ENCODE data around the gene CCM2. TPM values are rescaled to one million over a fixed set of nuclear protein-coding genes. Genes with fewer than 3 reads are reported as not detected.
A peak's percentile ranks its signal among the peaks of the same experiment; 100 is the strongest.

Gene CCM2
- total and polyA plus RNA-seq, 7 donors = 28.1 to 54.2 (median 34.1) TPM

DNA sequence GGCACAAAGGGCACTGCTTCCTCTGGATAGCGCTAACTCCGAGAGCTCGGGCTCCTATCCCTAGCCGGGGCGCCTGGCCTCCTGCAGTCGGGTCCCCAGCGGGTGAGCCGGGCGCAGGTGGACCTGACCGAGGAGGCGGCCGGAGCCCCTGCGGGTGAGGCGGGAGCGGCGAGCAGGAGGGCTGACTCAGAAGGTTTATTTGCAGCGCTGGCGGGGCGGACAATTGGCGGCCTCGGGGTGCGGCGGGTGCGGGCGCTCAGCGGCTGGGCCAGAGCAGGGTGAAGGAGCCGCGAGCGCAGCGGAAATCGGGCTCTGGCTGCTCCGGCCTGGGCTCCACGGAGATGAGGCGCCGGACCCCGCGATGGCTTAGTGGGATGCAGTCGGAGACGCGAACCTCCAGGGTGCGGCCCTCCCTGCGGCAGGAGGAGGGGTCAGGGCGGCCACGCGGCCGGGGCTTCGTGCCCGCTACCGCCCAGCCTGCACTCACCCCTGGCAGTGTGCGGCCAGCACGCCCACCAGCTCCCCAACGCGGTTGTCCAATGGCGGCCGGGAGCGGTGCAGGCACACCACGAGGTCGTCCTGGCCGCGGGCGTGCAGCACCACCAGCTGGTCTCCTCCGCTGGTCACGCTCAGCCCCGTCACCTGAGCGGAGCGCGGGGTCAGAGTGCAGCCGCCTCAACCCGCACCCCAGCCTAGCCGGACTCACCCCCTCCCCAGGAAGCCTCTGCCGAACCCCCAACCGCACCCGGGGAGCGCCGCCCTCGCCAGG lies 37.3 kb upstream of the CCM2 start:
- TF ChIP-seq CTCF (IDR thresholded peaks at IDR 0.05) = no peak
- no peak for TF ChIP-seq EP300 (IDR thresholded peaks at IDR 0.05)
- no peak for TF ChIP-seq POLR2AphosphoS5 (IDR thresholded peaks at IDR 0.05)
- TF ChIP-seq POLR2A (IDR thresholded peaks at IDR 0.05) = no peak
- Histone ChIP-seq H3K27ac (no peak overlapping the region), H3K4me3 (peak overlapping the region; percentile 14 to 53 (median 47)), H3K27me3 (peaks cover 0 to 23% (median 0%) of the 10 kb centered on the region in 3 donors), H3K4me1 (peaks cover 0 to 15% (median 12%) of the 10 kb centered on the region in 4 donors), H3K9me3 (no peaks in the 10 kb centered on the region), H3K36me3 (no peaks in the 10 kb centered on the region)
- DNase-seq = no peak
- intact Hi-C loops (cut with DNase I) = no loop called here
- 10 to 50% methylated on average over 76 of the region's 76 CpGs for WGBS, 2 donors

GRCh38 chr7:44963364-44964290 lies 36.4 kb upstream of the CCM2 start:
- Histone ChIP-seq H3K4me3 (peak overlapping the region in 2 of 4 donors; percentile 49 to 53), H3K9me3 (no peaks in the 10 kb centered on the region), H3K27ac (no peak overlapping the region), H3K4me1 (peaks cover 0 to 15% (median 12%) of the 10 kb centered on the region in 4 donors), H3K27me3 (peaks cover 0 to 23% (median 0%) of the 10 kb centered on the region in 3 donors), H3K36me3 (no peaks in the 10 kb centered on the region)
- WGBS, 2 donors = 88 to 92% methylated on average over 24 of the region's 24 CpGs
- intact Hi-C loops (cut with DNase I) = no loop called here
- DNase-seq = no peak
- TF ChIP-seq EP300 (IDR thresholded peaks at IDR 0.05) (no peak), POLR2A (IDR thresholded peaks at IDR 0.05) (no peak), CTCF (IDR thresholded peaks at IDR 0.05) (no peak), POLR2AphosphoS5 (IDR thresholded peaks at IDR 0.05) (no peak)

- Histone ChIP-seq H3K36me3 (no peaks in the 10 kb centered on the region), H3K4me1 (peaks cover 0 to 15% (median 12%) of the 10 kb centered on the region in 4 donors), H3K27ac (no peak overlapping the region), H3K9me3 (no peaks in the 10 kb centered on the region), H3K4me3 (no peak overlapping the region), H3K27me3 (peaks cover 0 to 23% (median 0%) of the 10 kb centered on the region in 3 donors)
- intact Hi-C loops (cut with DNase I) = no loop called here
- TF ChIP-seq POLR2AphosphoS5 (IDR thresholded peaks at IDR 0.05) = no peak
- no peak for TF ChIP-seq POLR2A (IDR thresholded peaks at IDR 0.05)
- no peak for TF ChIP-seq EP300 (IDR thresholded peaks at IDR 0.05)
- no peak for TF ChIP-seq CTCF (IDR thresholded peaks at IDR 0.05)
- 78 to 86% methylated on average over 7 of the region's 7 CpGs for WGBS, 2 donors
- DNase-seq = no peak
These were observed 35.6 kb upstream of the CCM2 start for GRCh38 chr7:44964384-44964830.

GRCh38 chr7:44964831-44965440 lies 35.1 kb upstream of the CCM2 start:
- Histone ChIP-seq H3K4me3 (no peak overlapping the region), H3K4me1 (peaks cover 0 to 15% (median 12%) of the 10 kb centered on the region in 4 donors), H3K27ac (no peak overlapping the region), H3K27me3 (peaks cover 0 to 23% (median 0%) of the 10 kb centered on the region in 3 donors), H3K36me3 (no peaks in the 10 kb centered on the region), H3K9me3 (no peaks in the 10 kb centered on the region)
- intact Hi-C loops (cut with DNase I) = no loop called here
- no peak for TF ChIP-seq POLR2AphosphoS5 (IDR thresholded peaks at IDR 0.05)
- TF ChIP-seq EP300 (IDR thresholded peaks at IDR 0.05) = no peak
- no peak for TF ChIP-seq CTCF (IDR thresholded peaks at IDR 0.05)
- TF ChIP-seq POLR2A (IDR thresholded peaks at IDR 0.05) = no peak
- DNase-seq = peak; percentile 58
- 93 to 94% methylated on average over 13 of the region's 13 CpGs for WGBS, 2 donors
